HepG2 (cell line): ENCODE data around the gene VGLL4. TPM values are rescaled to one million over a fixed set of nuclear protein-coding genes. Genes with fewer than 3 reads are reported as not detected.

Source experiments
- ATAC-seq: fragments of 200-7000 bp; cut with Tn5 transposase; 3 replicates; pipeline ENCODE4 v1.9.1; 2020; ENCODE audit warnings: mild to moderate bottlenecking, moderate library complexity
- BruUV-seq: library from RNA; stranded (reverse); fragments of 400-500 nt; replicated peaks from 2 replicates; lab custom pipeline; 2021; lab: Mats Ljungman, UMichigan
- CTCF ChIA-PET: fragments of 300-600 bp; formaldehyde crosslinking; extraction: SDS; loops from one replicate; lab custom pipeline; 2021; ENCODE audit warnings: low total read pairs, inconsistent platforms, low intra/inter-chr PET ratio; lab: Yijun Ruan, JAX
- POLR2A ChIA-PET: fragments of 350-600 bp; sonication (Branson Sonifier 250); formaldehyde crosslinking; loops from one replicate; lab custom pipeline; 2020; ENCODE audit warnings: antibody characterized with exemption, inconsistent platforms; lab: Yijun Ruan, JAX
- DNase-seq: peaks from one replicate; pipeline ENCODE4 v3.0.0-alpha.2; 2015; ENCODE audit warnings: low spot score
- FAIRE-seq: peaks from 3 replicates; lab custom pipeline; 2011; peaks lifted over from hg19 to GRCh38; lab: Jason Lieb, UNC
- H2AFZ ChIP-seq: one replicate; pipeline ENCODE4 v1.6.1; 2011; ENCODE audit warnings: low read length, inconsistent platforms
- H3K27ac ChIP-seq: fragments of 300-600 bp; 3 replicates; pipeline ENCODE4 v1.8.0; 2011; ENCODE audit warnings: mixed run types, mild to moderate bottlenecking, mixed read lengths, low read length, inconsistent platforms; ENCODE audit not compliant: insufficient read depth; ENCODE audit errors: extremely low read length
- H3K27me3 ChIP-seq, 2 experiments: fragments of 200-600 bp in 1 of 2; 2 replicates in 1 of 2; 3 replicates in 1 of 2; pipeline versions ENCODE4 v1.6.0 to v1.8.0; 2011; ENCODE audit warnings: low read length in 2 of 2, mild to moderate bottlenecking in 2 of 2, moderate library complexity in 2 of 2, inconsistent platforms in 1 of 2; ENCODE audit not compliant: insufficient read depth in 2 of 2, control insufficient read depth in 1 of 2
- H3K36me3 ChIP-seq, 2 experiments: fragments of 200-600 bp in 1 of 2; replicated peaks in 1 of 2; 2 replicates in 1 of 2; 3 replicates in 1 of 2; pipeline versions ENCODE4 v1.5.1 to v1.8.0; 2011; ENCODE audit warnings: low read length in 2 of 2, inconsistent platforms in 1 of 2; ENCODE audit not compliant: insufficient read depth in 2 of 2, control insufficient read depth in 1 of 2
- H3K4me1 ChIP-seq: 2 replicates; pipeline ENCODE4 v1.5.1; 2012; ENCODE audit warnings: low read length, inconsistent platforms; ENCODE audit not compliant: insufficient read depth
- H3K4me2 ChIP-seq: 2 replicates; pipeline ENCODE4 v1.6.0; 2011; ENCODE audit warnings: low read depth, low read length, inconsistent platforms
- H3K4me3 ChIP-seq, 3 experiments: fragments of 200-600 bp in 1 of 3; sonication (generic), shearing (Covaris generic) in 1 of 3; replicated peaks in 1 of 3; 2 replicates each; pipeline ENCODE4 v1.5.1; 2011 to 2016; ENCODE audit warnings: low read length in 3 of 3, inconsistent platforms in 2 of 3, low read depth in 2 of 3, mild to moderate bottlenecking in 2 of 3, control low read depth in 1 of 3, mixed read lengths in 1 of 3; ENCODE audit not compliant: insufficient read depth in 1 of 3
- H3K79me2 ChIP-seq: one replicate; pipeline ENCODE4 v1.6.1; 2011; ENCODE audit warnings: low read length, inconsistent platforms; ENCODE audit not compliant: insufficient read depth
- H3K9ac ChIP-seq: 2 replicates; pipeline ENCODE4 v1.6.0; 2011; ENCODE audit warnings: mild to moderate bottlenecking, low read depth, low read length, inconsistent platforms; ENCODE audit not compliant: insufficient read depth
- H3K9me3 ChIP-seq: 2 replicates; pipeline ENCODE4 v1.5.1; 2012; ENCODE audit warnings: mild to moderate bottlenecking, low read length
- H4K20me1 ChIP-seq: 2 replicates; pipeline ENCODE4 v1.6.0; 2011; ENCODE audit warnings: inconsistent platforms, mild to moderate bottlenecking, low read length, moderate library complexity; ENCODE audit not compliant: insufficient read depth
- AGO2 ChIP-seq: fragments of 200-400 bp; formaldehyde crosslinking; optimal IDR thresholded peaks from 2 replicates; pipeline ENCODE3; 2017; ENCODE audit warnings: mild to moderate bottlenecking, low read depth, low read length, moderate library complexity
- JUN ChIP-seq: sonication (generic); formaldehyde crosslinking; IDR thresholded peaks from 2 replicates; pipeline ENCODE4 v1.4.0; 2020; ENCODE audit warnings: mild to moderate bottlenecking, missing genetic modification reagents
- NR2F2 ChIP-seq: IDR thresholded peaks from 2 replicates; pipeline ENCODE4 v1.6.1; 2012; ENCODE audit warnings: low read depth, inconsistent platforms, borderline replicate concordance
- WGBS: methylation state at CpG from one replicate; pipeline ENCODE4 v1.1.6; 2017; ENCODE audit warnings: low lambda C conversion rate; 5-methylcytosine and 5-hydroxymethylcytosine counted together
- in situ Hi-C: cut with HindIII; loops from 2 replicates; pipeline ENCODE4 v1.10.0; 2017; ENCODE audit warnings: low pct_unique_long_range_greater_than_20kb; ENCODE audit not compliant: extremely low pct_ligation_motif_present
- intact Hi-C: fragments of 100-400 bp; cut with micrococcal nuclease; formaldehyde crosslinking; loops from one replicate; pipeline ENCODE4 v1.10.0; 2022; ENCODE audit not compliant: unreplicated experiment
- polyA plus RNA-seq, 8 experiments: library from polyadenylated mRNA; depleted of rRNA in 3 of 8; stranded (reverse) in 7 of 8; unstranded in 1 of 8; fragments of >200 nt; fragmentation: Illumina TruSeq in 4 of 8; extraction: Trizol in 4 of 8; gene quantifications; 2 replicates each; pipeline versions ENCODE4 v1.2.1 to v1.2.3, GENCODE V29; 2011 to 2016; ENCODE audit warnings: low read depth in 4 of 8, missing spikeins in 1 of 8, mixed read lengths in 1 of 8; ENCODE audit not compliant: insufficient read depth in 1 of 8
- total RNA-seq, 5 experiments: library from RNA; depleted of rRNA; stranded (reverse); fragments of >200 nt; fragmentation: Illumina TruSeq; extraction: Trizol; gene quantifications; 2 replicates each; pipeline ENCODE4 v1.2.3, GENCODE V29; 2016; ENCODE audit warnings: low read depth in 1 of 5

Gene VGLL4
- total and polyA plus RNA-seq, 2 of the 13 experiments (the other 11 are each of a cell fraction or from before 2014, with no cell fraction given): 23.2 to 39.0 TPM

DNA sequence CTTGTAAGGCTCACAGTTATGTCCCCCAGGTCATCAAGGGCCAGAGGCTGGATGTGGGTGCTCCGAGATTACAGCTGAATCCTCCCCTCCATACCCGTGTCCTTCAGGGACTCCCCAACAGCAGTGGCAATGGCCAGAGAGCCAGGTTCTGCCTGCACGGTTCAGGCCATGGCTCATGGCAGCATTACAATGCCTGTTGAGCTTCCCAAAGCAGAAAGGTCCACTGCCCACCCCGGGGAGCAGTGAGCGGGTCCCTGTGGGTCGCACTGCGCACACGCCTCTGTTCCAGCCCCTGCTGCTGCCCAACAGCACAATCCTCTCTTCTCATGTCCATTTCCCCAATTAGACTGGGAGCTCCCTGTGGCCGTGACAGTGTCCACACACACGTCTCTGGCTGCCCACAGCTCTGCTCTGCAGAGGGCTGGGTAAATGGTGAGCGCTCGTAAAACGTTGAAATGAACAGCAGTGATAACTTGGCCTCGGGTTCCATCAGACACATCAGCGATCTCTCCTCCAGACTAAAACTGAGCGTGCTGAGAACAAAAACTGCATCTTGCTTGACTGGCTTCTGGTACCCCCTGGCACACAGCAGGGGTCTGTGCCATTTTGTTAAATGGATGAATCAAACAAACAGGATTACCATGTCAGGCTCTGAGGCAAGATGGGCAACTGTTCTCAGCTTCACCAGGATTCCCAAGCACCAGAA is 80.4 kb downstream of the VGLL4 start:
- Histone ChIP-seq H3K4me2 (no peak overlapping the region), H3K9ac (no peak overlapping the region), H3K4me3 (no peak overlapping the region), H3K4me1 (peaks cover 25% of the 10 kb centered on the region), H3K27me3 (no peaks in the 10 kb centered on the region; a peak in 1 of 5 replicates), H2AFZ (no peak overlapping the region), H3K27ac (no peak overlapping the region), H3K36me3 (peaks cover 48 to 87% of the 10 kb centered on the region in 2 experiments; a peak in 4 of 5 replicates)
- in situ Hi-C loops (no loop called here), intact Hi-C loops (no loop called here)
- 99% methylated on average over 10 of the region's 16 CpGs for WGBS
- no peak for ATAC-seq
- POLR2A ChIA-PET: no interaction called here
- no TSS peak for BruUV-seq
- TF ChIP-seq JUN: no peak
- peak; percentile 48 for TF ChIP-seq AGO2
- TF ChIP-seq, all 625 proteins: peak for 1
- CTCF ChIA-PET: no interaction called here
- Histone ChIP-seq H4K20me1 (peaks cover 13% of the 10 kb centered on the region; the same call in 1 of the 2 replicates), H3K79me2 (peaks cover 32% of the 10 kb centered on the region), H3K9me3 (no peaks in the 10 kb centered on the region)
- FAIRE-seq (no peak), DNase-seq (no peak)

DNA sequence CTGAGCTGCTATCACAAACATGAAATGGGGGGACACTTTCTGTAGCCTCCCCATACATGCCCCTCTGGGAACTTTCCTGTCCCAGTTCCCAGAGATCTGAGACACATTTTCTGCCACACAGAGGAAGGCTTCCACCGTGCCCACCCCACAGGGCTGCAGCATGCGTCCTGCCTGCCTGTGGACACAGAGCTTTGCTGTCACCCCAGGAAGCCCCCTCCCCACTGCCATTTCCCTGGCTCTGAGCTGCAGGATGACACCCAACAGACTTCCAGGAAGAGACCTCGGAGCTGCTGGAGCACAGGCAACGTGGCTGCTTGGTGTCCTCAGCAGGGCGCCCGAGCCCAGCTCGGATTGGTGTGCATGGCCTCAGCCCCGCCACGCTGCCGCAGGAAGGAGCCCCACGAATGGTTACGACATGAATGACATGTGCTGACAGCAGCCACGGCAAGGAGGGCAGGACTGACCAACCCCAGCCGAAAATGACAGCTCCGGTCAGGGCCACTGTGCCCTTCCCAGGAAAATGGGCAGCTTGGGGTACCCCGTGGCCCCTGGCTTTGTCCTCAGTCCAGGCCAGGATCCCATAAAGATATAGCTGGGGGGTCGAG is 81.3 kb downstream of the VGLL4 start:
- H4K20me1 ChIP-seq: peaks cover 4% of the 10 kb centered on the region; the same call in 1 of the 2 replicates
- no peak for FAIRE-seq
- CTCF ChIA-PET: no interaction called here
- in situ Hi-C loops (no loop called here), intact Hi-C loops (no loop called here)
- no peak overlapping the region for H3K4me2 ChIP-seq
- H3K36me3 ChIP-seq: peaks cover 50 to 89% of the 10 kb centered on the region in 2 experiments
- H3K79me2 ChIP-seq: peaks cover 24% of the 10 kb centered on the region
- no TSS peak for BruUV-seq
- no peak for DNase-seq
- H3K27ac ChIP-seq: no peak overlapping the region
- POLR2A ChIA-PET: no interaction called here
- 96% methylated on average over 14 of the region's 17 CpGs for WGBS
- no peak for TF ChIP-seq NR2F2
- TF ChIP-seq AGO2: peak; percentile 35
- H3K4me3 ChIP-seq: no peak overlapping the region
- no peaks in the 10 kb centered on the region; a peak in 1 of 5 replicates for H3K27me3 ChIP-seq
- H2AFZ ChIP-seq: no peak overlapping the region
- no peak for ATAC-seq
- H3K4me1 ChIP-seq: peaks cover 25% of the 10 kb centered on the region
- no peaks in the 10 kb centered on the region for H3K9me3 ChIP-seq
- H3K9ac ChIP-seq: no peak overlapping the region
